Stimulated activated CD8-positive, alpha-beta memory T cell treated with anti-CD3 and anti-CD28 coated beads, Interleukin-4, amount 100 ng/mL, for 48 hours (primary cell): Measurements from ENCODE around the gene RCOR3.
A peak's percentile ranks its signal among the peaks of the same experiment; 100 is the strongest.
"Not testable (repeated sequence)": the region's sequence is repeated elsewhere in the genome, so short reads cannot be mapped to it uniquely, and the experiment has no call there.

Source experiments
- DNase-seq: peaks from one replicate; pipeline ENCODE4 v3.0.0-alpha.2; 2020

The RCOR3 gene

GRCh38 chr1:211341999-211342398, 82.8 kb downstream of the RCOR3 start:
- no peak for DNase-seq

- no peak for DNase-seq
Measured at GRCh38 chr1:211343607-211344006, 84.4 kb downstream of the RCOR3 start.

GRCh38 chr1:211344152-211344618, 85.0 kb downstream of the RCOR3 start:
- DNase-seq, result no peak

- no peak for DNase-seq
Measured at GRCh38 chr1:211345719-211346118, 86.6 kb downstream of the RCOR3 start.

- DNase-seq, result no peak
Measured at GRCh38 chr1:211347077-211347844, 88.1 kb downstream of the RCOR3 start.

- DNase-seq, result no peak
Measured at GRCh38 chr1:211348547-211348946, 89.4 kb downstream of the RCOR3 start.

GRCh38 chr1:211349741-211350140, 90.6 kb downstream of the RCOR3 start:
- no peak for DNase-seq

- DNase-seq, result not testable (repeated sequence)
Measured at GRCh38 chr1:211352055-211352454, 92.9 kb downstream of the RCOR3 start.

- no peak for DNase-seq
Measured at GRCh38 chr1:211352465-211352864, 93.3 kb downstream of the RCOR3 start.

- DNase-seq, result peak; percentile 77
Measured at GRCh38 chr1:211352985-211353515, 93.9 kb downstream of the RCOR3 start.

- DNase-seq, result no peak
Measured at GRCh38 chr1:211353562-211354212, 94.5 kb downstream of the RCOR3 start.

- no peak for DNase-seq
Measured at GRCh38 chr1:211355873-211356272, 96.7 kb downstream of the RCOR3 start.

- DNase-seq, result no peak
Measured at GRCh38 chr1:211356723-211357407, 97.7 kb downstream of the RCOR3 start.

- no peak for DNase-seq
Measured at GRCh38 chr1:211358685-211359084, 99.5 kb downstream of the RCOR3 start.

GRCh38 chr1:211359876-211360275, 100.7 kb downstream of the RCOR3 start:
- no peak for DNase-seq

- DNase-seq, result no peak
Measured at GRCh38 chr1:211361202-211361601, 102.0 kb downstream of the RCOR3 start.
